IPS DF 6.9 (cell line): ENCODE results near the gene ARSJ.

Experiments
- DNase-seq: peaks from one replicate; pipeline ENCODE4 v3.0.0-alpha.2; 2013; ENCODE audit warnings: low read depth, low spot score
- H3K27ac ChIP-seq: one replicate; pipeline ENCODE4 v1.5.1; 2013; ENCODE audit warnings: low read length, control low read depth
- H3K27me3 ChIP-seq: 2 replicates; pipeline ENCODE4 v1.6.1; 2013; ENCODE audit warnings: mild to moderate bottlenecking, low read length; ENCODE audit not compliant: control insufficient read depth, insufficient read depth
- H3K36me3 ChIP-seq: 2 replicates; pipeline ENCODE4 v1.6.1; 2013; ENCODE audit warnings: low read length; ENCODE audit not compliant: control insufficient read depth, insufficient read depth
- H3K4me1 ChIP-seq: 2 replicates; pipeline ENCODE4 v1.6.1; 2013; ENCODE audit warnings: low read length; ENCODE audit not compliant: control insufficient read depth, insufficient read depth
- H3K4me3 ChIP-seq: 2 replicates; pipeline ENCODE4 v1.5.1; 2013; ENCODE audit warnings: mild to moderate bottlenecking, low read length
- H3K9me3 ChIP-seq: 2 replicates; pipeline ENCODE4 v1.6.1; 2013; ENCODE audit warnings: low read length, inconsistent platforms; ENCODE audit not compliant: control insufficient read depth, insufficient read depth
- WGBS: extraction: QIAGEN DNeasy Blood & Tissue Kit; methylation state at CpG from one replicate; pipeline ENCODE4 v1.1.7; 2013; ENCODE audit warnings: mixed read lengths, missing lambda C conversion rate; ENCODE audit not compliant: insufficient read length, insufficient coverage; 5-methylcytosine and 5-hydroxymethylcytosine counted together

Gene ARSJ

DNA sequence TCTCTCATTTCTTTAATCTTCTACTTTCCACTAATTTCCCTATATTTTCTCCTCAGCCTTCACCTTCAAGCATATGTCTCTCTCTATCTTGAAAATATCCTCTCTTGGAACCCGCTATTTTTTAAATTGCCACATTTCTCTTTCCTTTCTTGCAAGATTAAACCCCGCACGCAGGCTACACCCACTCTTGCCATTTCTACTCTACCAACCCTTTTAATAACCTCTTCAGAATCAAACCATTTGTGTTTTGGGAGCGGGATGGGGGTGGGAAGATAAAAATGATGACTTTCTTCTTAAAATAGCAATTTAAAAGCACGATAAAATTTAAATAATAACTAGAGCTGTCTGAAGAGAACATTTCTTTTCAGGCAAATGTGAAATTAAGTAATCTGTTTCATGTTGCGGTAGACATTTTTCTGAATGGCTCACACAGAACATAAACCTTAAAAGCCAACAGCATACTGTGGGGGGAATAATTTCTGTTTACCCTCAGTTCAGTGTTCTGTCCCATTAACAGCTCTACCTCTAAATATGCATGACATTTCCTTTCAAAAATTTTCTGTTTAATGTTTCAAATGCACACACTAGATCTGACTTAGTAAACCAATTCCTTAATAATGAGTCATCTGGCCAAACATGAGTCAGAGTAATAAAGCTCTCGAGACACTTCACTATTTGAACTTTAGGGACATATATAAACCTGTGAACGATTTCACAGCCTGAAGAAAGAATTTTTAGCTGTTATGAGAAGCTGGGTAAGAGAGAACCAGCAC lies 20.5 kb downstream of the ARSJ start:
- H3K9me3 ChIP-seq, result no peaks in the 10 kb centered on the region
- no CpG with 5 or more reads among the region's 8 CpGs for WGBS
- no peaks in the 10 kb centered on the region for H3K27me3 ChIP-seq
- H3K27ac ChIP-seq, result no peak overlapping the region
- H3K4me1 ChIP-seq, result no peaks in the 10 kb centered on the region
- DNase-seq, result no peak
- no peak overlapping the region for H3K4me3 ChIP-seq
- H3K36me3 ChIP-seq, result no peaks in the 10 kb centered on the region

DNA sequence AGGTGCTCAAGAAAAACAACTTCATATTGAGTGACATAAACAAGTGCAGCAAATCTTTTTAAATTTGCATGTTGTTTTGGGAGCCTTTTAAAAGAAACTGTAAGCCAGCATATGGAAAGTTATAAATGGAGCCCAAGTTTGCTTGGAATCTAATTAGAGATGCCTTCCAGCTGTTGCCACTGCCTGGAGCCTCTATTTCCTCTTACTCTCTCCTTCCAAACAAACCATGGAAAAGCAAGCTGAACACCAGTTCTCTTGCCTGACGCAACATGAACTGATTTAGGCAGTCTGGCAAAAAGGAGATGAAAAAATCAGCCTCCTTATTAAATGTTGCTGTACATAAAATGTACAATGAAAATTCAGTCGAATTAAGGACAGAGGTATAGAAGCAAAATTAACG lies 21.5 kb downstream of the ARSJ start:
- Histone ChIP-seq H3K27me3 (no peaks in the 10 kb centered on the region), H3K4me1 (no peaks in the 10 kb centered on the region), H3K27ac (no peak overlapping the region), H3K36me3 (no peaks in the 10 kb centered on the region), H3K4me3 (no peak overlapping the region), H3K9me3 (no peaks in the 10 kb centered on the region)
- no peak for DNase-seq
- WGBS, result no CpG with 5 or more reads among the region's 3 CpGs

DNA sequence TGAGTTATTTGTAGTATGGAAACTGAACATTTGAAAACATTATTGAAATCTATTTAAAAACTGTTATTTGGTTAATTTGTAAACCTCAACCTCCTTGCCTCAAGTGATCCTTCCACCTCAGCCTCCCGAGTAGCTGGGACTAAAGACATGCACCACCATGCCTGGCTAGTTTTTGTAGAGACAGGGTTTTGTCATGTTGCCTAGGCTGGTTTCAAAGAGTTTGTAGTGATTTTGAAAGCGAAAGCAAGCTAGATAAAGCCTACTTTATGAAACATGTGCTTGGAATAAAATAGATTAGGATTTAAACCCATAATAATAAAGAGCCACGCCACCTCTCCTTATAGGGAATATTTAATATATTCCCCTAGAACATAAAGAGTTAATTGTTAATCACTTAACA lies 23.5 kb downstream of the ARSJ start:
- no peaks in the 10 kb centered on the region for H3K36me3 ChIP-seq
- no peaks in the 10 kb centered on the region for H3K27me3 ChIP-seq
- DNase-seq, result no peak
- no peak overlapping the region for H3K27ac ChIP-seq
- H3K9me3 ChIP-seq, result no peaks in the 10 kb centered on the region
- WGBS, result no CpG with 5 or more reads among the region's 3 CpGs
- H3K4me1 ChIP-seq, result no peaks in the 10 kb centered on the region
- H3K4me3 ChIP-seq, result no peak overlapping the region

DNA sequence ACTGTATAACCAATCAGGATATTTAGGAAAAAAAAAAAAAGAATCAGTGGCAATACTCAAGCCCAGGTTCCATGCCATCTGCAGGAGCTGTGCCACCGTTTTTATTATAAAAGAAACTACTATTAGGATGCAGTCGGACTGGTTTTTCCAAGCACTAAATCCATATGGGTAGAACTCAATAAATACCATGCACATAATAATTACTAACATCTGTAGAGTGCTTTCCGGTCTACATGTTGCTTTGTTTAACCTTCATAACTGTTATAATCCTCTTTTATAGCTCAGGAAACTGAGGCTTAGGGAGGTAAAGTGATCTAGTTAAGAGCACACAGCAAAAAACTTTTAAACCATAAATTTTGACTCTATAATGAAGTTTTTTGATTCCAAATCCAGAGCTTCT lies 24.0 kb downstream of the ARSJ start:
- H3K27ac ChIP-seq, result no peak overlapping the region
- no CpG with 5 or more reads among the region's 3 CpGs for WGBS
- no peaks in the 10 kb centered on the region for H3K27me3 ChIP-seq
- no peaks in the 10 kb centered on the region for H3K4me1 ChIP-seq
- H3K4me3 ChIP-seq, result no peak overlapping the region
- no peak for DNase-seq
- H3K36me3 ChIP-seq, result no peaks in the 10 kb centered on the region
- no peaks in the 10 kb centered on the region for H3K9me3 ChIP-seq

DNA sequence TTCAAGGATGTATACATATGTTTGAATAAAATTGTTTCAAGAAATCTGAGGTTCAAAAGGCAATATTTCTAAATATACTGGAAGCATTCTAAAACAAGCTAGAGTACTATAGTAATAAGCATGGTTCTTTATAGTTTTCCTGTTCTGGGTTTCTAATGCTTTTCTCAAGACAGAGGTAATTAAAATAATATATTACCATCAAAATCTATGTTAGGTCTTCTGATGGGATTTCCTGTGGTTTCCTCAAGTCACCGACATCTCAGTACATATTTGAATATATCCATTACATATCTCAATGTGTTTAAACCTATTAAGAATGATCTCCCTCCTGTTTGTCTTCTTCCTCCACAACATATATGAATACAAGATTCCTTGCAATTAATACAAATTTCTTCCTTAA lies 25.6 kb downstream of the ARSJ start:
- H3K27me3 ChIP-seq, result no peaks in the 10 kb centered on the region
- H3K9me3 ChIP-seq, result no peaks in the 10 kb centered on the region
- H3K4me3 ChIP-seq, result no peak overlapping the region
- no peak overlapping the region for H3K27ac ChIP-seq
- no peaks in the 10 kb centered on the region for H3K4me1 ChIP-seq
- DNase-seq, result no peak
- no CpG with 5 or more reads among the region's 1 CpG for WGBS
- no peaks in the 10 kb centered on the region for H3K36me3 ChIP-seq

DNA sequence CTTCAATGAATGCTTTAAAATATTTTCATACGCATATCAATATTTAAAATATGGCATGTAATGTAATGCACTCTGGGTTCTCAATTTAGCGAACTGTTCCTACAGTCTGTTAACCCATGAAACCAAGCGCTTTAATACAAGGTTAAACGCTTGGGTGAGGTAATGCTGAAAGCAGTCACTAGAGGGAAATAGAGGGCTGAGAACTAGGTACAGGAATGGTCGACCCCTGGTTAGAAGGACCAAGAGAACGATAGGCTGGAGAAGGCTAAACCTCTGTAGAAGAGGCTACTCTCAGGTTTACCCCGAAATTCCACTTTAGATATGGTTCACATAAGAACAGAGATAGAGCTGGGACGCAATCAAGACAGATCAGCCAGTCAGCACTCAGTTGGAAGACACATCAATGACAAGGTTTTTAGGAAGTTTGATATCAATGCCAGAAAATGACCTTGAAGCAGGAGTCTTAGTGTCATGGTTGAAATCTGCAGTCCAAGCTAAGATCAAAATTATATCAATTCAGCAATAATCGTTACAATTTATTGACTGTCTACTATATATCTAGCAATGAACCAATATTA lies 26.9 kb downstream of the ARSJ start:
- no peaks in the 10 kb centered on the region for H3K9me3 ChIP-seq
- H3K27me3 ChIP-seq, result no peaks in the 10 kb centered on the region
- H3K4me1 ChIP-seq, result no peaks in the 10 kb centered on the region
- no peaks in the 10 kb centered on the region for H3K36me3 ChIP-seq
- WGBS, result no CpG with 5 or more reads among the region's 9 CpGs
- H3K27ac ChIP-seq, result no peak overlapping the region
- no peak overlapping the region for H3K4me3 ChIP-seq
- peak; percentile 63 for DNase-seq

DNA sequence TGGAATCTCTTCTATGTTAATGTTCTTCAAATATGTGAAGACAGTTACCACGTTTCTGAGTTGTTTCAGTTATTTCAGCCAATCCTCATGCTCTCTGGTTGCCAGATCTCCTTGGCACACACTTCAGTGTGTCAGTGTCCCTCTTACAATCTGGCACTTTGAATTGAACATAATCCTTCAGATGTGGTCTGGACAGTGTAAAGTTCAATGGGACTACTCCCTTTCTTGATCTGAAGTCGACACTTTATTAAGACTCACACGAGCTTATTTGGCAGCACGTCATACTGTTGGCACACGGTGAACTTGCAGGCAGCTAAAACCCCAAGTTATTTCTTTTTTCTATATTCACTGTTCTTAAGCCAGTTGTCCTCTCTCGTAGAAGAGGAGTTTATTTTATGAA lies 28.2 kb downstream of the ARSJ start:
- Histone ChIP-seq H3K4me1 (no peaks in the 10 kb centered on the region), H3K9me3 (no peaks in the 10 kb centered on the region), H3K36me3 (no peaks in the 10 kb centered on the region), H3K4me3 (no peak overlapping the region), H3K27me3 (no peaks in the 10 kb centered on the region), H3K27ac (no peak overlapping the region)
- whole genome bisulfite sequencing, result no CpG with 5 or more reads among the region's 6 CpGs
- no peak for DNase-seq

DNA sequence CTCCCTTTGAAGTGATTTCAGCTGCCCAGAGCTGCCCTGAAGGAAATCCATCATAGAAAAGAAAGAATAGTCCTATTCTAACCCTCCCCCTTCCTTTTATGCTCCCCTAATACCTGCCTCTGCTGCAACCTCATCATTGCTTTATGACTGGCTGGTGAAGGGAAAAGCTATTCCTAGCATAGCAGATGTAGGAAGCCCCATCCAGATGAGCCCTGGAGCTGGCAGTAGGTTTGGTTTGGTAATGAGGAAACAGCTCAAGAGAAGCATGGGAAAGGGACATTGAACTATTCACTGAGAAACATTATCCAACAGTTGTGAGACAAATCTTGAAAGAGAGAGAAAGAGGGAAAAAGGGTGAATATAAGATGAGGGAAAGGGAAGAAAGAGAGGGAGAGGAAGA lies 29.2 kb downstream of the ARSJ start:
- H3K27ac ChIP-seq, result no peak overlapping the region

DNA sequence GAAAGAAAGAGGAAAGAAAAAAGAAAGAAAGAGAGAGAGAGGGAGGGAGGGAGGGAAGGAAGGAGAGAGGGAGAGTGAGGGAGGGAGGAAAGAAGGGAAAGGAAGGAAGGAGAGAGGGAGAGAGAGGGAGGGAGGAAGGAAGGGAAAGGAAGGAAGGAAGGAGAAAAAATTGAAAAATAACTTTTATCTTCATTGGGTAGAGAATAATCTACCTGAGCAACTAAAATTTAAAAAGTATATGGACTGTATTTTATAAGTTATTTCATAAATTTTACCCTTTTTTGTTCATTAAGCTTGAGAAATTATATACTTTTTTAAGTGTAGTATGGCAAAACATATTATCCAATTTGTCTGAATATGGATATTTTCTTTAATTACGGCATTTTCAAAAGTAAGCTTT lies 32.0 kb downstream of the ARSJ start:
- Histone ChIP-seq H3K36me3 (no peaks in the 10 kb centered on the region), H3K27me3 (no peaks in the 10 kb centered on the region), H3K27ac (no peak overlapping the region), H3K4me1 (no peaks in the 10 kb centered on the region), H3K4me3 (no peak overlapping the region), H3K9me3 (no peaks in the 10 kb centered on the region)
- WGBS, result no CpG with 5 or more reads among the region's 1 CpG
- no peak for DNase-seq

More for the DNA sequence above, 29.2 kb downstream of the ARSJ start:
- Histone ChIP-seq H3K4me1 (no peaks in the 10 kb centered on the region), H3K36me3 (no peaks in the 10 kb centered on the region), H3K4me3 (no peak overlapping the region), H3K9me3 (no peaks in the 10 kb centered on the region), H3K27me3 (no peaks in the 10 kb centered on the region)
- no peak for DNase-seq

DNA sequence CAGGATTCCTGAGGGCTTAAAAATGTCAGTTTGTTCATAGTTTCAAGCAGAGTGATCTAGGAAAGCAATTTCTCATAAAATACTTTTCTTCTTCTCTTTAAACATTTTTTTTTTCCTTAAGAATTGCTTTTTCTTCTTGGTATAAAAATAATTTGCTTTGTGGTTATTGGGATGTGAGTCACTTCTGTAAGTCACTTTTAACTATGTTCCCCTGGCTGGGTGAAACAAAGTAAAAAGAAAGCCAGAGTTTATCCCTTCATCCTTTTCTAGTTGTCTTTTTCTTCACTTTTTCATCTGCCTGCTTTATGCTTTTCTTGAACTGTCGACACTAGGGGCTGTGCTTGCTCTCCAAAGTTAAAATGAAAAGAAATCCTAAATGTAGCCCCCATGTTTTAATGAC lies 33.5 kb downstream of the ARSJ start:
- Histone ChIP-seq H3K4me3 (no peak overlapping the region), H3K27me3 (no peaks in the 10 kb centered on the region), H3K9me3 (no peaks in the 10 kb centered on the region), H3K36me3 (no peaks in the 10 kb centered on the region), H3K27ac (no peak overlapping the region), H3K4me1 (no peaks in the 10 kb centered on the region)
- no peak for DNase-seq
- WGBS, result no CpG with 5 or more reads among the region's 1 CpG

DNA sequence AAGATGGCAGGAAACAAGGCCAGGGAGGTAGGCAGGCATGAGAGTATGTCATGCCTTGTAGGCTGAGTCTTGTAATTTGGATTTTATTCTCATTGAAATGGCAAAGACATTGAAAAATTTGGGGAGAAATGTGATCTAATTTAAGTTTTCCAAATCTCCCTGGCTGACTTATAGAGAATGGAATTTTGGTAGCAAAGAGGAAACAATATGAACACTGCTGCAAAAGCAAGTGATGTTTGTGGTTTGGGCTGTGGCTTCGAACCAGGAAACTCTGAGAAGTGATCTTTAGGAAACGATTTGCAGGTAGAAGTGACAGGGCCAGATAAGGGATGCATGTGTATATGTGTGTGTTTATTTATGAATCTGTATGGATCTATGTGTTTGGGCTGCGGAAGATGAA lies 35.6 kb downstream of the ARSJ start:
- Histone ChIP-seq H3K27ac (no peak overlapping the region), H3K9me3 (no peaks in the 10 kb centered on the region), H3K4me1 (no peaks in the 10 kb centered on the region), H3K36me3 (no peaks in the 10 kb centered on the region), H3K27me3 (no peaks in the 10 kb centered on the region), H3K4me3 (no peak overlapping the region)
- DNase-seq, result no peak
- no CpG with 5 or more reads among the region's 3 CpGs for WGBS
